ENCODE measurements around the gene ATP6V0E1. TPM values are rescaled to one million over a fixed set of nuclear protein-coding genes. Genes with fewer than 3 reads are reported as not detected.
A peak's percentile ranks its signal among the peaks of the same experiment; 100 is the strongest.

The ATP6V0E1 gene
- total RNA-seq, 1 experiment from 2014 or later, result 216 TPM

GRCh38 chr5:173004447-173004846 is 20.9 kb downstream of the ATP6V0E1 start:
- no peak overlapping the region for H3K4me3 ChIP-seq (ENCODE audit: low read depth, low read length)
- Mint-ChIP-seq H3K9me3 (ENCODE audit: unreplicated experiment) (no peaks in the 10 kb centered on the region), H3K27me3 (ENCODE audit: insufficient read depth, unreplicated experiment) (no peaks in the 10 kb centered on the region), H3K27ac (ENCODE audit: unreplicated experiment) (no peak overlapping the region), H3K36me3 (ENCODE audit: insufficient read depth, unreplicated experiment) (peaks cover 6% of the 10 kb centered on the region), H3K4me1 (ENCODE audit: low read depth, unreplicated experiment) (peaks cover 10% of the 10 kb centered on the region), H3K4me3 (ENCODE audit: unreplicated experiment) (no peak overlapping the region)
- no peak for DNase-seq
- no peaks in the 10 kb centered on the region for H3K36me3 ChIP-seq (ENCODE audit: control insufficient read depth, insufficient read depth, low read length)
- CTCF ChIA-PET, result no interaction called here
- H3K4me1 ChIP-seq, result no peaks in the 10 kb centered on the region
- no peak for TF ChIP-seq CTCF (IDR thresholded peaks at IDR 0.05; ENCODE audit: insufficient read depth in 1 of 2, low read depth in 1 of 2, low read length in 1 of 2, severe bottlenecking in 1 of 2, unreplicated experiment in 1 of 2)
- BruUV-seq (replicated peaks), result no TSS peak
- H3K27me3 ChIP-seq (replicated peaks; ENCODE audit: control insufficient read depth, insufficient read depth, low read length), result no peaks in the 10 kb centered on the region
- POLR2A ChIA-PET, result no interaction called here
- no peaks in the 10 kb centered on the region for H3K9me3 ChIP-seq
- intact Hi-C loops (cut with micrococcal nuclease; ENCODE audit: unreplicated experiment), result no loop called here

GRCh38 chr5:173010021-173010420 is 26.4 kb downstream of the ATP6V0E1 start:
- Mint-ChIP-seq H3K27me3 (ENCODE audit: insufficient read depth, unreplicated experiment) (no peaks in the 10 kb centered on the region), H3K36me3 (ENCODE audit: insufficient read depth, unreplicated experiment) (peaks cover 23% of the 10 kb centered on the region), H3K4me1 (ENCODE audit: low read depth, unreplicated experiment) (peaks cover 11% of the 10 kb centered on the region), H3K4me3 (ENCODE audit: unreplicated experiment) (no peak overlapping the region), H3K9me3 (ENCODE audit: unreplicated experiment) (no peaks in the 10 kb centered on the region), H3K27ac (ENCODE audit: unreplicated experiment) (no peak overlapping the region)
- POLR2A ChIA-PET, result no interaction called here
- no peak overlapping the region for H3K4me3 ChIP-seq (ENCODE audit: low read depth, low read length)
- H3K36me3 ChIP-seq (ENCODE audit: control insufficient read depth, insufficient read depth, low read length), result no peaks in the 10 kb centered on the region
- no peaks in the 10 kb centered on the region for H3K9me3 ChIP-seq
- DNase-seq, result no peak
- no peaks in the 10 kb centered on the region for H3K27me3 ChIP-seq (replicated peaks; ENCODE audit: control insufficient read depth, insufficient read depth, low read length)
- H3K4me1 ChIP-seq, result no peaks in the 10 kb centered on the region
- CTCF ChIA-PET, result interaction anchor here (0.6 to 1.3 kb wide), 6 partner anchors 29 to 385 kb away, joined by 3 to 8 read pairs (median 4); partner anchors contain the start of gene BNIP1
- intact Hi-C loops (cut with micrococcal nuclease; ENCODE audit: unreplicated experiment), result loop anchor here (5.0 kb wide), 1 partner anchor 47 kb away; the partner anchor contains the start of gene CREBRF
- BruUV-seq (replicated peaks), result no TSS peak
- TF ChIP-seq CTCF (IDR thresholded peaks at IDR 0.05; ENCODE audit: insufficient read depth in 1 of 2, low read depth in 1 of 2, low read length in 1 of 2, severe bottlenecking in 1 of 2, unreplicated experiment in 1 of 2), result no peak

- Histone ChIP-seq H3K4me3 (ENCODE audit: low read depth, low read length) (no peak overlapping the region), H3K36me3 (ENCODE audit: control insufficient read depth, insufficient read depth, low read length) (no peaks in the 10 kb centered on the region), H3K27me3 (replicated peaks; ENCODE audit: control insufficient read depth, insufficient read depth, low read length) (no peaks in the 10 kb centered on the region), H3K4me1 (no peaks in the 10 kb centered on the region), H3K9me3 (no peaks in the 10 kb centered on the region)
- ChIA-PET CTCF (interaction anchor here (0.5 to 1.3 kb wide), 9 partner anchors 10 to 134 kb away, joined by 3 to 8 read pairs (median 4); partner anchors contain the start of genes ATP6V0E1 and BNIP1), POLR2A (no interaction called here)
- DNase-seq, result peak; percentile 39 to 45
- BruUV-seq (replicated peaks), result no TSS peak
- peak in 1 of 2 experiments; percentile 42 for TF ChIP-seq CTCF (IDR thresholded peaks at IDR 0.05; ENCODE audit: insufficient read depth in 1 of 2, low read depth in 1 of 2, low read length in 1 of 2, severe bottlenecking in 1 of 2, unreplicated experiment in 1 of 2)
- H3K4me1 Mint-ChIP-seq (ENCODE audit: low read depth, unreplicated experiment), result peaks cover 12% of the 10 kb centered on the region
- H3K27ac Mint-ChIP-seq (ENCODE audit: unreplicated experiment), result no peak overlapping the region
- peaks cover 23% of the 10 kb centered on the region for H3K36me3 Mint-ChIP-seq (ENCODE audit: insufficient read depth, unreplicated experiment)
- H3K4me3 Mint-ChIP-seq (ENCODE audit: unreplicated experiment), result no peak overlapping the region
- no peaks in the 10 kb centered on the region for H3K9me3 Mint-ChIP-seq (ENCODE audit: unreplicated experiment)
- no peaks in the 10 kb centered on the region for H3K27me3 Mint-ChIP-seq (ENCODE audit: insufficient read depth, unreplicated experiment)
- intact Hi-C loops (cut with micrococcal nuclease; ENCODE audit: unreplicated experiment), result loop anchor here (5.0 kb wide), 1 partner anchor 46 kb away; the partner anchor contains the start of gene CREBRF
These were observed 27.2 kb downstream of the ATP6V0E1 start for GRCh38 chr5:173010547-173011464.
